ENCODE data around the gene ITK. TPM values are rescaled to one million over a fixed set of nuclear protein-coding genes. Genes with fewer than 3 reads are reported as not detected.

Gene ITK
- total RNA-seq, 1 donor: not detected

DNA sequence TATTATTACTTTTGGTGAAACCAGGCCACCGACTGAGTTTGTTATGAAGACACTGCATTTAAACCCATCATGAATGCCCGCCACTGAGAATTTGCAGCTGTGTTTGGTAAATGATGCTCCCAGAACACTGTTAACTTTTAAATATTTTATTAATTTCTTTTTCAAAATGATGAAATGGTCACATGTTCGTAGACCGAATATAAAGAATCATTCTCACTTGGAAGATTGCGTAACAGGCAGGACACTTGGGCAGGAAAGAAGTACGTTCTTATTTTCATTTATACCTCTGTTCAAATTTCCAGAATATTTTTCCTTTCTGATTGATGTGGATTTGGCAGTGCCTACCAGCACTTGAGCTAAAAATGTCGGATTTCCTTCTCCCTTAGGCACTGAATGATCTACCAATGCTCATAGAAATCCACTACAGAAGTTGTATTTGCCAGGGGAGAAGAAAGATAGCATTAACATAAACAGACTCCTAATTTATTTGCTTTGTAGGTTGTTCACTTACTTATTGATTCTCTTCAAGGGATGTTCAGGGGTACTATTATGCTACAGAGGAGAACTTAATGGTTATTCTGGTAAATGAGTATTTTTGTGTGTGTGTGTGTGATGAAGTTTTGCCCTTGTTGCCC is 99.1 kb downstream of the ITK start:
- DNase-seq (ENCODE audit: low read depth): no peak
- TF ChIP-seq, protein P1, sequence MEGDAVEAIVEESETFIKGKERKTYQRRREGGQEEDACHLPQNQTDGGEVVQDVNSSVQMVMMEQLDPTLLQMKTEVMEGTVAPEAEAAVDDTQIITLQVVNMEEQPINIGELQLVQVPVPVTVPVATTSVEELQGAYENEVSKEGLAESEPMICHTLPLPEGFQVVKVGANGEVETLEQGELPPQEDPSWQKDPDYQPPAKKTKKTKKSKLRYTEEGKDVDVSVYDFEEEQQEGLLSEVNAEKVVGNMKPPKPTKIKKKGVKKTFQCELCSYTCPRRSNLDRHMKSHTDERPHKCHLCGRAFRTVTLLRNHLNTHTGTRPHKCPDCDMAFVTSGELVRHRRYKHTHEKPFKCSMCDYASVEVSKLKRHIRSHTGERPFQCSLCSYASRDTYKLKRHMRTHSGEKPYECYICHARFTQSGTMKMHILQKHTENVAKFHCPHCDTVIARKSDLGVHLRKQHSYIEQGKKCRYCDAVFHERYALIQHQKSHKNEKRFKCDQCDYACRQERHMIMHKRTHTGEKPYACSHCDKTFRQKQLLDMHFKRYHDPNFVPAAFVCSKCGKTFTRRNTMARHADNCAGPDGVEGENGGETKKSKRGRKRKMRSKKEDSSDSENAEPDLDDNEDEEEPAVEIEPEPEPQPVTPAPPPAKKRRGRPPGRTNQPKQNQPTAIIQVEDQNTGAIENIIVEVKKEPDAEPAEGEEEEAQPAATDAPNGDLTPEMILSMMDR (IDR thresholded peaks at IDR 0.05; ENCODE audit: insufficient read depth, low read depth, low read length): no peak

DNA sequence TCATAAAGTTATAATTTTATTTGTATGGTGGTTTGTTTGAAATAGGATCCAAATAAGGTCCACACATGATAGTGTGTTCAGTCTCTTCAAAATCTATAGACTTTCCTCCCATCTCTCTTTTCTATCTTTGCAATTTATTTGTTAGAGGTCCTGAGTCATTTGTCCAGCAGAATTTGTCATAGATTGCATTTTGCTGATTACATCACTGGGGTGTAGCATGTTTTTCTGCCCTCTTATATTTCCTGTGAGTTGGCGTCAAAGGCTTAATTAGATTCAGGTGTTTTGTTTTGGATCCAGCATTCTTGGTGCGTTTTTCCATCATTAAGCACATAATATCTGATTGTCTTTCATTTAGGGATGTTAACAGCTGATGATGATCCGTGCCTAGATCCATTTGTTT is 100.3 kb downstream of the ITK start:
- TF ChIP-seq, protein P1 (IDR thresholded peaks at IDR 0.05; ENCODE audit: insufficient read depth, low read depth, low read length): no peak
- peak; percentile 50 for DNase-seq (ENCODE audit: low read depth)
- H3K4me3 ChIP-seq (ENCODE audit: low read depth, low read length): no peak overlapping the region

More for the DNA sequence above, 99.1 kb downstream of the ITK start:
- H3K4me3 ChIP-seq (ENCODE audit: low read depth, low read length): no peak overlapping the region

DNA sequence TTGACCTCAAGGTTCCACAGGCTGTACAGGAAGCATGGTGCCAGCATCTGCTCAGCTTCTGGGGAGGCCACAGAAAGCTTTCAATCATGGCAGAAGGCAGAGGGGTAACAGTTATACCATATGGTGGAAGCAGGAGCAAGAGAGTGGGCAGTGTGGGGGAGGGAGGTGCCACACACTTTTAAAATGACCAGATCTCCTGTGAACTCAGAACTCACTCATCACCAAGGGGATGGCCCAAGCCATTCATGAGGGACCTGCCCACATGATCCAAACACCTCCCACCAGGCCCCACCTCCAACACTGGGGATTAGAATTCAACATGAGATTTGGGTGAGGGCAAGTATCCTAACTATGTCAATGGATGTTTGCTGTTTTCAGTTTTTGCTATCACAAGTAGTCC is 101.5 kb downstream of the ITK start:
- no peak for DNase-seq (ENCODE audit: low read depth)
- H3K4me3 ChIP-seq (ENCODE audit: low read depth, low read length): no peak overlapping the region
- TF ChIP-seq, protein P1 (IDR thresholded peaks at IDR 0.05; ENCODE audit: insufficient read depth, low read depth, low read length): no peak

DNA sequence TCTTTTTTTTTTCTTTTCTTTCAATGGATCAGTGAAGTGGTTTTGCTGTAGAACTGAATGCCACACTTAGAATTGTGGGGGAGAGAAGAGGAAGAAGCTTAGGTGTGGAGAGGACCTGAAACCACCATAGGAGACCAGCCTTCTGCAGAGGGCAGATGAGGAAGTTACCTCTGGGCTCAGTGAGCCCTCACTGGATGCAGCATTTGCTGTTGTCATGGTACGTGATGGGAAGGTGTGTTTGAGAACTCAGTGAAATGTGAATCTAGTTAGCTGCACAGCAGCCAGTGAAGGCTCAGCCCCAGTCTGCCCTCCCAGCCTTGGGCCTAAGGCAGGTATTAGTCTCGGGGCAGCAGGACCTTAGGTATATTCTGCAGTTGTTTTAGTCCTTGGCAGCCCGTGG is 102.8 kb downstream of the ITK start:
- H3K4me3 ChIP-seq (ENCODE audit: low read depth, low read length): no peak overlapping the region
- TF ChIP-seq, protein P1 (IDR thresholded peaks at IDR 0.05; ENCODE audit: insufficient read depth, low read depth, low read length): no peak
- no peak for DNase-seq (ENCODE audit: low read depth)

DNA sequence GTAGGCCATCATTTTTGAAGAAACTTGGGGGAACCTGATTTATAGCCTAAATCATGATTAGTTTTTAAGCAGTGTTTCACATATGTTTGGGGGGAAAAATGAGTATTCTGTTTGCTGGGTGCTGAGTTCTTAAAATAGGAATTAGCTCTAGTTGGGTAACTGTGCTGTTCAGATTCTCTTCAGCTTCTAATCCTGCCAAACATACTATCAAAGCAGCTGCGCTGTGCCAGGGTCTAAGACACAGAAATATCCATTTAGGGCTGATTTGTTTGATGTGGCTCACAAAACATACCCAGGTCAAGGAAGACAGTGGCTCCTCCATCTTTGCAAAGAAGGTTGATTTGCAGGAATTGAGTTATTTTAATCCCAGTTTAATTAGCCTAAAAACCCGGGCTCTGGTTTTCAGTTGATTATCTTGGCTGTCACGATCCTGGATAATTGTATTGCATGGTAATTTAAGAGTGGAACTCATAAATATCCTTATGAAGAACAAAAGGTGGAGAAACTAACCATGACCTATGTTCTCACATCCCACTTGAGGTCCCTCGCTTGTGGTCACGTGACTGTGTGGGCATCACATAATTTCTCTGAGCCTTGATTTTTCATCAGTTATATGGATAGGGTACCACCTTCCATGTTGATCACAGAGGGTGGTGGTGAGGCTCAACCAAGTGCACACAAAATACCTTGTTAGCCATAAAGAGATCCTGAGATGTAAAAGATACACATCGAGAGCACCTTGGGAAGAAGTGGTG is 104.0 kb downstream of the ITK start:
- no peak for DNase-seq (ENCODE audit: low read depth)
- TF ChIP-seq, protein P1 (IDR thresholded peaks at IDR 0.05; ENCODE audit: insufficient read depth, low read depth, low read length): no peak
- no peak overlapping the region for H3K4me3 ChIP-seq (ENCODE audit: low read depth, low read length)

DNA sequence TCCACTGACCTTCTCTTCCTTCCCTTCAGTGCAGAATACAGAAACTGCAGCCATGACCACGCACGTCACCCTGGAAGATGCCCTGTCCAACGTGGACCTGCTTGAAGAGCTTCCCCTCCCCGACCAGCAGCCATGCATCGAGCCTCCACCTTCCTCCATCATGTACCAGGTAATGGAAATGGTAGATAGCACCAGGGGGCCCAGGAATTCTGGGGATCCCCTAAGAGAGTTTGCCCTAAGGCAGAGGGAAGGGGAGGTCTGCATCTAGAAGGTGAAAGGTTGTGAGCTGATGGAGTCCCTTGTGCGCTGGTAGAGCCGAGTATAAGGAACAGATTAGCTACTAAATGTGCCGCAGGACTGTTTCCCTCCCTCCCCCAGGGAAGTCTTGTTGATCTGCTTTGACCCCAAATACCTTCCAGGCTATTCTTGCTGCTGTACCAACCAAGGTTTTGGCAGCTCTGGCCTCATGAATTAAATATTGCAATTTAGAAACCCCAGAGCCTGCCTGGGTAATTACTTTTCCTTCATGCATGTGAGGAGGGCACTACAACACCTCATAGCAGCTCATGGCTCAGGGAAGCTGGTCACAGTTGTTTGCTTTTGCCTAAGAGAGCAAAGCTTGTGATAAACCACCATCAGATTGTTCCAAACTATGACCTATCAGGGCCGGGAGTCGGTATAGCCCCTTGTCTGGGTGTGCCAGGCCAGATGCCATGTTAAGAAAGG is 104.8 kb downstream of the ITK start:
- no peak overlapping the region for H3K4me3 ChIP-seq (ENCODE audit: low read depth, low read length)
- no peak for DNase-seq (ENCODE audit: low read depth)
- TF ChIP-seq, protein P1 (IDR thresholded peaks at IDR 0.05; ENCODE audit: insufficient read depth, low read depth, low read length): no peak
